HEK293 (cell line): ENCODE results near the gene CST9L.

Experiments used
- CTCF ChIP-seq: fragments of 450-650 bp; formaldehyde crosslinking; IDR thresholded peaks from 2 replicates; pipeline ENCODE4 v1.5.1; 2016; ENCODE audit warnings: missing biosample characterization, missing genetic modification characterization
- KLF1 ChIP-seq: fragments of 450-650 bp; formaldehyde crosslinking; IDR thresholded peaks from 2 replicates; pipeline ENCODE4 v1.5.1; 2016; ENCODE audit warnings: missing biosample characterization, missing genetic modification characterization
- PBX3 ChIP-seq: sonication (generic); formaldehyde crosslinking; IDR thresholded peaks from 2 replicates; pipeline ENCODE4 v1.8.1; 2022; ENCODE audit warnings: mild to moderate bottlenecking, moderate library complexity, missing genetic modification reagents
- REPIN1 ChIP-seq: fragments of 450-650 bp; formaldehyde crosslinking; IDR thresholded peaks from 2 replicates; pipeline ENCODE4 v1.5.1; 2017; ENCODE audit warnings: missing biosample characterization, missing genetic modification characterization, low read depth
- TCF7L2 ChIP-seq: IDR thresholded peaks from 2 replicates; pipeline ENCODE4 v1.6.1; 2011; ENCODE audit warnings: low read depth, mild to moderate bottlenecking, inconsistent platforms, low read length, moderate library complexity, borderline replicate concordance
- TRIM28 ChIP-seq: IDR thresholded peaks from 2 replicates; pipeline ENCODE4 v1.6.1; 2011; ENCODE audit warnings: low read length, control low read depth, borderline replicate concordance
- ZBTB11 ChIP-seq: fragments of 450-650 bp; formaldehyde crosslinking; conservative IDR thresholded peaks from 2 replicates; pipeline ENCODE4 v1.5.1; 2016; ENCODE audit warnings: low read depth, missing biosample characterization, missing genetic modification characterization
- ZNF174 ChIP-seq: fragments of 450-650 bp; formaldehyde crosslinking; IDR thresholded peaks from 2 replicates; pipeline ENCODE4 v1.5.0; 2017; ENCODE audit warnings: missing biosample characterization, mild to moderate bottlenecking, missing genetic modification characterization
- ZNF175 ChIP-seq: fragments of 450-650 bp; formaldehyde crosslinking; IDR thresholded peaks from 2 replicates; pipeline ENCODE4 v1.5.1; 2016; ENCODE audit warnings: missing biosample characterization, missing genetic modification characterization
- ZNF23 ChIP-seq: fragments of 450-650 bp; formaldehyde crosslinking; IDR thresholded peaks from 2 replicates; pipeline ENCODE4 v1.5.1; 2016; ENCODE audit warnings: missing biosample characterization, missing genetic modification characterization, borderline replicate concordance
- ZNF302 ChIP-seq: fragments of 450-650 bp; formaldehyde crosslinking; IDR thresholded peaks from 2 replicates; pipeline ENCODE4 v1.5.1; 2016; ENCODE audit warnings: missing biosample characterization, missing genetic modification characterization, low read depth
- ZNF423 ChIP-seq: fragments of 450-650 bp; formaldehyde crosslinking; IDR thresholded peaks from 2 replicates; pipeline ENCODE4 v1.5.1; 2016; ENCODE audit warnings: missing biosample characterization, missing genetic modification characterization
- ZNF558 ChIP-seq: fragments of 450-650 bp; formaldehyde crosslinking; IDR thresholded peaks from 2 replicates; pipeline ENCODE4 v1.5.1; 2016; ENCODE audit warnings: missing biosample characterization, missing genetic modification characterization
- ZNF707 ChIP-seq: fragments of 450-650 bp; formaldehyde crosslinking; IDR thresholded peaks from 2 replicates; pipeline ENCODE4 v1.5.1; 2016; ENCODE audit warnings: missing biosample characterization, missing genetic modification characterization

- TF ChIP-seq KLF1 (tag by site-specific recombination): no peak
- no peak for TF ChIP-seq CTCF
- TF ChIP-seq ZNF174 (tag by site-specific recombination): no peak
- TF ChIP-seq REPIN1 (tag by site-specific recombination): no peak
- TF ChIP-seq PBX3 (CRISPR knock-in tag): no peak
- TF ChIP-seq TCF7L2: no peak
- no peak for TF ChIP-seq ZNF23 (tag by site-specific recombination)
- TF ChIP-seq ZNF175 (tag by site-specific recombination): no peak
- TF ChIP-seq ZNF707 (tag by site-specific recombination): no peak
- TF ChIP-seq ZNF302 (tag by site-specific recombination): no peak
- TF ChIP-seq ZNF558 (tag by site-specific recombination): no peak
- no peak for TF ChIP-seq ZBTB11 (tag by site-specific recombination)
- no peak for TF ChIP-seq ZNF423 (tag by site-specific recombination)
- no peak for TF ChIP-seq TRIM28
These were observed 19.9 kb downstream of the CST9L start for GRCh38 chr20:23548408-23548807.
